ENCODE measurements around the gene FOSB. TPM values are rescaled to one million over a fixed set of nuclear protein-coding genes. Genes with fewer than 3 reads are reported as not detected.

Gene FOSB
- total RNA-seq, 1 donor from 2014 or later = 20.4 TPM

DNA sequence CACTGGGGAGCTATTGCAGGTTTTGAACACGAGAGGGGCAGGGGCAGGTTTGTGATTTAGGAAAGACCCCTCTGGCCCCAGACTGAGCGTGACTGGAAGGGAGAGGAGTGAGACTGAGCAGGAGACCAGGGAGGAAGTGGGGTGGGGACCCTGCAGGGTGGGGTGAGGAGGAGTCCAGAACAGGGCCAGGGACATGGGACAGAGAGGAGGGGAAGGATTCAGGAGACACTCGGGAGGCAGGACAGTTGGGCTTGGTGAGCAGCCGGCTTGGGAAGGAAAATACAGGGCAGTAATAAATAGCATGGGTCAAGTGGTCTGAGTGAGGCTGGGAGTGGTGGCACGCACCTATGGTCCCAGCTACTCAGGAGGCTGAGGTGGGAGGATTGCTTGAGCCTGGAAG lies 9.4 kb downstream of the FOSB start:
- DNase-seq (no peak), ATAC-seq (ENCODE audit: low read depth) (no peak)
- TF ChIP-seq, protein P1, sequence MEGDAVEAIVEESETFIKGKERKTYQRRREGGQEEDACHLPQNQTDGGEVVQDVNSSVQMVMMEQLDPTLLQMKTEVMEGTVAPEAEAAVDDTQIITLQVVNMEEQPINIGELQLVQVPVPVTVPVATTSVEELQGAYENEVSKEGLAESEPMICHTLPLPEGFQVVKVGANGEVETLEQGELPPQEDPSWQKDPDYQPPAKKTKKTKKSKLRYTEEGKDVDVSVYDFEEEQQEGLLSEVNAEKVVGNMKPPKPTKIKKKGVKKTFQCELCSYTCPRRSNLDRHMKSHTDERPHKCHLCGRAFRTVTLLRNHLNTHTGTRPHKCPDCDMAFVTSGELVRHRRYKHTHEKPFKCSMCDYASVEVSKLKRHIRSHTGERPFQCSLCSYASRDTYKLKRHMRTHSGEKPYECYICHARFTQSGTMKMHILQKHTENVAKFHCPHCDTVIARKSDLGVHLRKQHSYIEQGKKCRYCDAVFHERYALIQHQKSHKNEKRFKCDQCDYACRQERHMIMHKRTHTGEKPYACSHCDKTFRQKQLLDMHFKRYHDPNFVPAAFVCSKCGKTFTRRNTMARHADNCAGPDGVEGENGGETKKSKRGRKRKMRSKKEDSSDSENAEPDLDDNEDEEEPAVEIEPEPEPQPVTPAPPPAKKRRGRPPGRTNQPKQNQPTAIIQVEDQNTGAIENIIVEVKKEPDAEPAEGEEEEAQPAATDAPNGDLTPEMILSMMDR (IDR thresholded peaks at IDR 0.05) = no peak
- Mint-ChIP-seq H3K9me3 (no peaks in the 10 kb centered on the region), H3K4me3 (no peak overlapping the region), H3K27ac (peak overlapping the region; percentile 56), H3K36me3 (ENCODE audit: low read depth) (peaks cover 11% of the 10 kb centered on the region), H3K27me3 (peaks cover 20% of the 10 kb centered on the region), H3K4me1 (peaks cover 30% of the 10 kb centered on the region)
- CTCF ChIA-PET = interaction anchor here (2.1 to 6.1 kb wide), 3 partner anchors 9 to 75 kb away, joined by 50 to 336 read pairs (median 52); partner anchors contain the start of genes FOSB and PPP1R13L
- intact Hi-C loops (cut with micrococcal nuclease) = no loop called here
- POLR2A ChIA-PET = interaction anchor here (0.6 to 2.6 kb wide), 4 partner anchors 9 to 38 kb away, joined by 3 to 66 read pairs (median 6); partner anchors contain the start of gene FOSB

DNA sequence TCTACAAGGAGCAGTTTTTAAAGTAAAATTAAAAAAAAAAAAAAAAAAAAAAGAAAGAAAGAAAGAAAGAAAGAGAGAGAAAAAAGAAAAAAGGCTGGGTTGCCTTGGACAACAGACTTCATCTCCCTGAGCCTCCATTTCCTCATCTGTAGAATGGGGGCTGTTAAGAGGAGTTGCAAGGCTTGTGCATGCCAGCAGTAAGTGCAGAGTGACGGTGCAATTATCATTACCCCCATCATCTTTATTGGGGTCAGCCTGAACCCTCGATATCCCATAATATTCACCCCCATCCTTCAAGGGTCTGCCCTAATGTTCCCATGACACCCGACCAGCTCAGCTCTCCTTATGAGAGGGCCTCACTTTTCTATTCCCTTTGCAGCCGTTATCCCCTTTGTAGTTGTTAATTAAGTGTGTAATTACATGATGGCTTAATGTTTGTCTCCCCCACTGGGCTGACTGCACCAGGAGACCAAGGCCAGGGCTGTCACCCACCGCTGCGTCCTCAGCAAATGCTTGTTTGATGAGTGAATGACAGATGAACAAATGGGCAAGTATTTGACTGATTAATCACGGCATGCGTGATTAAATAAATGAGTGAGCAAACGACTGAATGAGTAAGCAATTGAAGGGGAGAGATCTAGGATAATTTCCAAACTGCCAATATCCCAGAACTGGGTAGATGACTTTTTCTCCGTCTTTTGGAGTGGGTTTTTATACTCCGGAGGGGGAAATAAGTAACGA lies 10.1 kb downstream of the FOSB start:
- DNase-seq (no peak), ATAC-seq (ENCODE audit: low read depth) (no peak)
- Mint-ChIP-seq H3K9me3 (no peaks in the 10 kb centered on the region), H3K27ac (peak overlapping the region; percentile 97), H3K27me3 (peaks cover 17% of the 10 kb centered on the region), H3K4me1 (peaks cover 23% of the 10 kb centered on the region), H3K36me3 (ENCODE audit: low read depth) (peaks cover 6% of the 10 kb centered on the region), H3K4me3 (peak overlapping the region; percentile 89)
- POLR2A ChIA-PET = interaction anchor here (0.6 to 2.6 kb wide), 20 partner anchors 9 to 215 kb away, joined by 3 to 92 read pairs (median 6); partner anchors contain the start of genes ERCC1, FOSB, PPP1R13L and QPCTL
- CTCF ChIA-PET = interaction anchor here (0.6 to 6.1 kb wide), 23 partner anchors 10 to 228 kb away, joined by 3 to 336 read pairs (median 5); partner anchors contain the start of genes ERCC1, FOSB and PPP1R13L
- intact Hi-C loops (cut with micrococcal nuclease) = loop anchor here (1.0 kb wide), 5 partner anchors 9 to 72 kb away; partner anchors contain the start of gene POLR1G
- TF ChIP-seq, protein P1 (IDR thresholded peaks at IDR 0.05) = no peak

DNA sequence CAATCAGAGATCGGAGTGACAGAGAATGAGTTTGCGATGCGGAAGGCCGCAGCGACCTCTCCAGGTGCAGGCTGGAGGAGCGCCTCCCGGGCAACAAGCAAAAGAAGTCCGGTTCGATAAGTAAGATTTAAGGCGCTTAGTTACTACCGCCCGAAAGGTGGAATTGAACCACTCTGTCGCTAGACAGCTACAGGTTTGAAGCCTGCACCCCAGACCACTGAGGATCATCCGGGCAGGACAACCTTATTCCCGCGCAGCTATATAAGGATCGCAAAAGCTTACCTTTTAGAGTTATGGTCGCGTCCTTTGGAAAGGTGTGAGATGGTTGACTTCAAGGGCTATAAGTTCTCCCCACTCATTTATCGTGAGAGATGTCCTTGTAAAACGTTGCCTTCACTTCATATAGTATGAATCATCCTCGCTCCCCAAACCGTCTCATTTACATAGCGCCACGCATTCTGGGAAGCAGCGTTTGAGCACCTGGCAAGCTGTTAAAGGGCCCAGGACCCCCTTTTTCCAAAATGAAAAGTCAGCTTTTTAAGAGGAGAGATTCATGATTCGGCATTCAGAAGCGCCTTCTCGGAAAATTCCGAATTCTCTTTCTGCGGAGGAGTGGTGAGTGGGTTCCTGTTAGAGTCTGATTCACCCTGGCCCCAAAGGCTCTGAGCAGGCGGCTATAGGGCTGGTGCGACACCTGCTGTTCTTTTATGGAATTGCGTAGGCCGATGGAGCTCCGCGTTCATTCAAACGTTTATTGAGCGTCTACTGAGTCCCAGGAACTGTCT lies 10.8 kb downstream of the FOSB start:
- peak overlapping the region; percentile 89 for H3K4me3 Mint-ChIP-seq
- peaks cover 5% of the 10 kb centered on the region for H3K36me3 Mint-ChIP-seq (ENCODE audit: low read depth)
- peaks cover 14% of the 10 kb centered on the region for H3K27me3 Mint-ChIP-seq
- H3K27ac Mint-ChIP-seq = peak overlapping the region; percentile 97
- peaks cover 21% of the 10 kb centered on the region for H3K4me1 Mint-ChIP-seq
- peak; percentile 79 for DNase-seq
- peak; percentile 81 for ATAC-seq (ENCODE audit: low read depth)
- intact Hi-C loops (cut with micrococcal nuclease) = loop anchor here (1.0 kb wide), 6 partner anchors 9 to 108 kb away; partner anchors contain the start of genes ERCC2 and POLR1G
- ChIA-PET POLR2A (interaction anchor here (0.5 to 2.6 kb wide), 25 partner anchors 10 to 588 kb away, joined by 3 to 92 read pairs (median 5); partner anchors contain the start of genes ERCC1, FOSB, PPP1R13L and QPCTL), CTCF (interaction anchor here (0.6 to 6.1 kb wide), 32 partner anchors 10 to 300 kb away, joined by 3 to 336 read pairs (median 4); partner anchors contain the start of genes BLOC1S3, ERCC1, FOSB and PPM1N)
- TF ChIP-seq, protein P1 (IDR thresholded peaks at IDR 0.05) = peak; percentile 72
- no peaks in the 10 kb centered on the region for H3K9me3 Mint-ChIP-seq

DNA sequence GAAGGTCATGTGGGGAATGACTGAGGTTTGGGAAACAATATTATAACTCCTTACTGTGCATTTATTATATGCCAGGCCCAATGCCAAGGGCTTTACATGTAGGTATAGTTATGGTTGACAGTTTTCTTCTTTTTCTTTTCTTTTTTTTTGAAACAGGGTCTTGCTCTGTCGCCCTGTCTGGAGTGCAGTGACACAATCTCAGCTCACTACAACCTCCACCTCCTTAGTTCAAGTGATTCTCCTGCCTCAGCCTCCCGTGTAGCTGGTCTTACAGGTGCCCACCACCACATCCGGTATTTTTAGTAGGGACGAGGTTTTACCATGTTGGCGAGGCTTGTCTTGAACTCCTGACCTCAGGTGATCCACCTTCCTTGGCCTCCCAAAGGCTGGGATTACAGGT lies 15.2 kb downstream of the FOSB start:
- ChIA-PET POLR2A (no interaction called here), CTCF (interaction anchor here (1.5 kb wide), 1 partner anchor 44 kb away, joined by 9 read pairs; no protein-coding TSS in a partner anchor)

More for the DNA sequence above, 15.2 kb downstream of the FOSB start:
- no peak overlapping the region for H3K4me3 Mint-ChIP-seq
- peaks cover 2% of the 10 kb centered on the region for H3K27me3 Mint-ChIP-seq
- H3K36me3 Mint-ChIP-seq (ENCODE audit: low read depth) = peaks cover 3% of the 10 kb centered on the region
- intact Hi-C loops (cut with micrococcal nuclease) = no loop called here
- H3K9me3 Mint-ChIP-seq = no peaks in the 10 kb centered on the region
- no peak for DNase-seq
- H3K4me1 Mint-ChIP-seq = peaks cover 17% of the 10 kb centered on the region
- H3K27ac Mint-ChIP-seq = no peak overlapping the region
- ATAC-seq (ENCODE audit: low read depth) = no peak
- TF ChIP-seq, protein P1 (IDR thresholded peaks at IDR 0.05) = no peak

Data from activated B cell treated with CpG ODN at 0.5 μM for 24 hours (primary cell).